Measurements from ENCODE around the gene MAP2K3. TPM values are rescaled to one million over a fixed set of nuclear protein-coding genes. Genes with fewer than 3 reads are reported as not detected.
A peak's percentile ranks its signal among the peaks of the same experiment; 100 is the strongest.

MAP2K3 gene
- total RNA-seq, 1 donor from 2014 or later: 55.2 TPM

DNA sequence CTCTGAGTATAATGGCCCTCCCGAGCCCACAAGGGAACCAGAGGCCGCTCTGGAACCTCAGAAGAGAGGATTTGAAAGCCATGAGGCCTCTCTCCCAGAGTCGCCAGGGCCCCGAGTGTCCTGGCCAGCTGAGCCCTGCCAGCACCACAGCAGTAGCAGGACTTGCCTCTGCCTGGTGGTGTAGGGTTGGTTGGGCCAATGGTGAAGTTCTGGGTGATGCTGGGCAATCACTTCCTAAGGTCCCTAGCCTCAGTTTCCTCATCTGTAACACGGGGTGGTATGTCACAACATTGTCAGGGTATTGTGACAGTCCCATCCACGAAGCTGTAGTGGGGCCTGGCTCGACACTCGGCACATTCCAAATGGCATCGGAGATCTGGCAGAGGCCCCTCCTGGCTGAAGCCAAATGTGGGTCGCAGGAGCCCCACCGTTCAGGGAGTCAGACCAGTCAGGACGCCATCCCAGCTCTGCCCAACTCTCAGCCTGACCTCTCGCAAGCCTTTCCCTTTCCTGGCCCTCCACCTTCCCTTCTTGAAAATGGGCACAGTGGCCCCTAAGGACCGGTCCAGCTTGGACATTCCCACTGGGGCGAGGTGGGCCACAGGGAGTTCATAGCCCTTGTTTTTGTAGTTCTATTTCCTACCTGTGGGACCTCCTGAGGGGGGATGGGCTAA, 33.0 kb upstream of the MAP2K3 start:
- ATAC-seq (no peak), DNase-seq (no peak)
- no peak overlapping the region for H3K27ac ChIP-seq
- intact Hi-C loops (cut with DNase I): no loop called here
- H3K9me3 ChIP-seq: no peaks in the 10 kb centered on the region
- peak overlapping the region; percentile 64 for H3K4me3 ChIP-seq
- H3K4me1 ChIP-seq: peaks cover 37% of the 10 kb centered on the region
- TF ChIP-seq CTCF (IDR thresholded peaks at IDR 0.05): no peak
- H3K27me3 ChIP-seq (ENCODE audit: low read depth): no peaks in the 10 kb centered on the region
- H3K36me3 ChIP-seq: no peaks in the 10 kb centered on the region

DNA sequence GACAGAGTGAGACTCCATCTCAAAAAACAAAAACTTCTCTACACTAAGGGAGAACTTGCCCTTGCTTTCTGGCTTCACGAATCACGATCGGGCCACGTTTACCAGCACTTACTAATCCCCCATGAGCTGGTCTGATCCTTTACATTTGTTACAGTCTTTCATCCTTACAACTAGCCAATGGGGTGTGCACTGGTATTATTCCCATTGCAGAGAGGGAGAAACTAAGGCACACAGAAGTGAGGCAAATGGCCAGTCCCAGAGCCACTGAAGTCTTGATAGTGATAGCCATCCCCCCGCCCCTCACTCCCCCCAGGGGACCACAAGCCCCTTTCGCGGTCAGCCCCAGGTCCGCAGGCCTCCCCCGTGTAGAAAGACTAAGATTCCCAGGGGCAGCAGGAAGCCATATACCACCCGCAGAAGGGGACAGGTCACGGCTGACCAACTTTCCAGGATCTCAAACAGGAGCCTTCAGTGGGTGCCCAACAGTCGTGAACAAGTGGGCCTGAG, 32.2 kb upstream of the MAP2K3 start:
- peak overlapping the region; percentile 53 for H3K27ac ChIP-seq
- no peaks in the 10 kb centered on the region for H3K27me3 ChIP-seq (ENCODE audit: low read depth)
- no peaks in the 10 kb centered on the region for H3K9me3 ChIP-seq
- DNase-seq (no peak), ATAC-seq (no peak)
- TF ChIP-seq CTCF (IDR thresholded peaks at IDR 0.05): no peak
- H3K36me3 ChIP-seq: no peaks in the 10 kb centered on the region
- intact Hi-C loops (cut with DNase I): no loop called here
- H3K4me1 ChIP-seq: peaks cover 37% of the 10 kb centered on the region
- peak overlapping the region; percentile 64 for H3K4me3 ChIP-seq

- ATAC-seq (peak; percentile 77 to 84), DNase-seq (peak; percentile 93)
- H3K27me3 ChIP-seq (ENCODE audit: low read depth): no peaks in the 10 kb centered on the region
- peaks cover 37% of the 10 kb centered on the region for H3K4me1 ChIP-seq
- peak within 1 kb of the TSS; percentile 68 for H3K27ac ChIP-seq
- no peaks in the 10 kb centered on the region for H3K36me3 ChIP-seq
- intact Hi-C loops (cut with DNase I): no loop called here
- H3K4me3 ChIP-seq: peak within 1 kb of the TSS; percentile 64
- no peaks in the 10 kb centered on the region for H3K9me3 ChIP-seq
- TF ChIP-seq CTCF (IDR thresholded peaks at IDR 0.05): no peak
Observed at GRCh38 chr17:21252796-21253645, 31.5 kb upstream of the MAP2K3 start, which contains the start of gene NATD1. Gene NATD1 (minus strand): TSS chr17:21253410. CDS start chr17:21253264, 146 bp downstream.

DNA sequence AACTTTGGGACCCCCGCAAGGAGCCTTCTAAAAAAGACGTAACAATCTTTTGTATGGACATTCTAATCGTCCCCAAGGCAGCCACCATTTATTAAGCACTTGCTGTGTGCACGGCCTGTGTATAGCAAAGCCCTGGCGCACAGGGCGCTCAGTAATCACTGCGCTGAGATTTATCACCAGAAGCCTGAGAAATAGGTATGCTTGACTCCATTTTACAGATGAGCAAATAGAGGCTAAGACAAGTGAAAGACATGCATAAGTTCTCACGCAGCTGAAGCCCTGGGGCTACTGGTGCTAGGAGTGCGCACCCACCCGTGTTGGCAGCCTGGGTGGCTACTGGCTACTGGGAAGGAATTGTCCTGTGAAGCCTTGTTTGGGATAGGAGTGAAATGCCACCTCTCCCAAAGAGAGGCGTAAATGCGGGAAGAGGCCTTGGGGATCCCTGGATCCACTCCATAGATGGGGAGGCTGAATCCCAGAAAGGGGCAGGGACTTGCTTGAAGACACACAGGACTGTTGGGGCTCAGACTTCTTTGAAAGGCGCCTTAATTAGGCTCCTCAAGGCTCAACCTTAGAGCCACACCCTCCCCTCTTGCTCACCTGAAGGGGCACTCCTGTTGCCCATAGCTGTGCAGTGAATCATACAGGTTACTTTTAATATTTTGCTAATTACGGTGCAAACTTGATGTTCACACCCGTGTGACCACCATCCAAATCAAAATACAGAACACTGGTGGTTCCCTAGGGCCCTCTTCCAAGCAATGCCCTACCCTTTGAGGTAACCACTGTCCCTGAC, 30.7 kb upstream of the MAP2K3 start:
- H3K4me1 ChIP-seq: peaks cover 37% of the 10 kb centered on the region
- H3K36me3 ChIP-seq: no peaks in the 10 kb centered on the region
- H3K27me3 ChIP-seq (ENCODE audit: low read depth): no peaks in the 10 kb centered on the region
- intact Hi-C loops (cut with DNase I): no loop called here
- no peak for TF ChIP-seq CTCF (IDR thresholded peaks at IDR 0.05)
- no peak for DNase-seq
- peak overlapping the region; percentile 64 for H3K4me3 ChIP-seq
- peak overlapping the region; percentile 68 for H3K27ac ChIP-seq
- peak; percentile 34 to 55 for ATAC-seq
- H3K9me3 ChIP-seq: no peaks in the 10 kb centered on the region

- H3K27me3 ChIP-seq (ENCODE audit: low read depth): no peaks in the 10 kb centered on the region
- intact Hi-C loops (cut with DNase I): no loop called here
- DNase-seq (no peak), ATAC-seq (no peak)
- TF ChIP-seq CTCF (IDR thresholded peaks at IDR 0.05): no peak
- no peak overlapping the region for H3K27ac ChIP-seq
- no peaks in the 10 kb centered on the region for H3K9me3 ChIP-seq
- peaks cover 9% of the 10 kb centered on the region for H3K4me1 ChIP-seq
- H3K4me3 ChIP-seq: no peak overlapping the region
- no peaks in the 10 kb centered on the region for H3K36me3 ChIP-seq
Observed at GRCh38 chr17:21258593-21258992, 25.9 kb upstream of the MAP2K3 start.
